ENCODE data around the gene EHD4. TPM values are rescaled to one million over a fixed set of nuclear protein-coding genes. Genes with fewer than 3 reads are reported as not detected.

Gene EHD4
- total RNA-seq, 2 donors from 2014 or later: 30.3 to 40.0 TPM

- Histone ChIP-seq H3K4me3 (no peak overlapping the region), H3K36me3 (no peaks in the 10 kb centered on the region), H3K27ac (no peak overlapping the region), H3K9ac (ENCODE audit: low read depth in 2 of 2, low read length in 2 of 2) (no peak overlapping the region), H3K27me3 (no peaks in the 10 kb centered on the region), H3K4me1 (no peaks in the 10 kb centered on the region), H3K9me3 (no peaks in the 10 kb centered on the region)
- intact Hi-C loops (cut with DNase I): no loop called here
- no peak for TF ChIP-seq CTCF (IDR thresholded peaks at IDR 0.05)
- DNase-seq: no peak
Observed at GRCh38 chr15:41948490-41948889, 23.9 kb downstream of the EHD4 start.

GRCh38 chr15:41946970-41947369 lies 25.4 kb downstream of the EHD4 start:
- Histone ChIP-seq H3K27me3 (no peaks in the 10 kb centered on the region), H3K9ac (ENCODE audit: low read depth in 2 of 2, low read length in 2 of 2) (no peak overlapping the region), H3K27ac (no peak overlapping the region), H3K4me3 (no peak overlapping the region), H3K9me3 (no peaks in the 10 kb centered on the region), H3K36me3 (no peaks in the 10 kb centered on the region), H3K4me1 (no peaks in the 10 kb centered on the region)
- DNase-seq: no peak
- TF ChIP-seq CTCF (IDR thresholded peaks at IDR 0.05): no peak
- intact Hi-C loops (cut with DNase I): no loop called here

- no peaks in the 10 kb centered on the region for H3K4me1 ChIP-seq
- H3K27me3 ChIP-seq: no peaks in the 10 kb centered on the region
- TF ChIP-seq CTCF (IDR thresholded peaks at IDR 0.05): no peak
- no peak overlapping the region for H3K4me3 ChIP-seq
- no peaks in the 10 kb centered on the region for H3K36me3 ChIP-seq
- intact Hi-C loops (cut with DNase I): no loop called here
- no peak for DNase-seq
- no peak overlapping the region for H3K9ac ChIP-seq (ENCODE audit: low read depth in 2 of 2, low read length in 2 of 2)
- H3K27ac ChIP-seq: no peak overlapping the region
- no peaks in the 10 kb centered on the region for H3K9me3 ChIP-seq
Observed at GRCh38 chr15:41945731-41946130, 26.6 kb downstream of the EHD4 start.

- no peaks in the 10 kb centered on the region for H3K36me3 ChIP-seq
- H3K4me3 ChIP-seq: no peak overlapping the region
- no peak overlapping the region for H3K27ac ChIP-seq
- H3K4me1 ChIP-seq: no peaks in the 10 kb centered on the region
- no peaks in the 10 kb centered on the region for H3K27me3 ChIP-seq
- H3K9ac ChIP-seq (ENCODE audit: low read depth in 2 of 2, low read length in 2 of 2): no peak overlapping the region
- no peak for TF ChIP-seq CTCF (IDR thresholded peaks at IDR 0.05)
- no peaks in the 10 kb centered on the region for H3K9me3 ChIP-seq
- intact Hi-C loops (cut with DNase I): no loop called here
- no peak for DNase-seq
Observed at GRCh38 chr15:41945221-41945620, 27.1 kb downstream of the EHD4 start.

- H3K9ac ChIP-seq (ENCODE audit: low read depth in 2 of 2, low read length in 2 of 2): no peak overlapping the region
- intact Hi-C loops (cut with DNase I): no loop called here
- no peak for TF ChIP-seq CTCF (IDR thresholded peaks at IDR 0.05)
- no peaks in the 10 kb centered on the region for H3K36me3 ChIP-seq
- H3K27ac ChIP-seq: no peak overlapping the region
- no peak for DNase-seq
- H3K27me3 ChIP-seq: no peaks in the 10 kb centered on the region
- no peak overlapping the region for H3K4me3 ChIP-seq
- H3K4me1 ChIP-seq: no peaks in the 10 kb centered on the region
- no peaks in the 10 kb centered on the region for H3K9me3 ChIP-seq
Observed at GRCh38 chr15:41944313-41944940, 27.9 kb downstream of the EHD4 start.
